ENCODE data around the gene B3GALT4. TPM values are rescaled to one million over a fixed set of nuclear protein-coding genes. Genes with fewer than 3 reads are reported as not detected.

Gene B3GALT4
- 8.0 TPM for total RNA-seq
- 19.3 TPM for polyA plus RNA-seq

GRCh38 chr6:33276864-33277662 lies at the start of gene B3GALT4:
TSS of gene B3GALT4 (plus strand) at chr6:33277123. CDS start at chr6:33277420, 297 bp downstream.
- no peaks in the 10 kb centered on the region for H3K4me1 ChIP-seq (ENCODE audit: insufficient read depth)
- under 1% methylated on average over 80 of the region's 80 CpGs for WGBS
- no peaks in the 10 kb centered on the region for H3K36me3 ChIP-seq (ENCODE audit: insufficient read depth)
- H3K27ac ChIP-seq (ENCODE audit: low read depth): peak within 1 kb of the TSS; percentile 87
- peak; percentile 33 for DNase-seq (ENCODE audit: extremely low spot score)
- peak within 1 kb of the TSS; percentile 58 for H3K4me3 ChIP-seq (ENCODE audit: low read depth, low read length)

- Histone ChIP-seq H3K36me3 (ENCODE audit: insufficient read depth) (no peaks in the 10 kb centered on the region), H3K4me3 (ENCODE audit: low read depth, low read length) (no peak overlapping the region), H3K4me1 (ENCODE audit: insufficient read depth) (no peaks in the 10 kb centered on the region), H3K27ac (ENCODE audit: low read depth) (no peak overlapping the region)
- no peak for DNase-seq (ENCODE audit: extremely low spot score)
- WGBS: 11% methylated on average over 6 of the region's 6 CpGs
These were observed 41.7 kb upstream of the B3GALT4 start for GRCh38 chr6:33235221-33235634.

DNA sequence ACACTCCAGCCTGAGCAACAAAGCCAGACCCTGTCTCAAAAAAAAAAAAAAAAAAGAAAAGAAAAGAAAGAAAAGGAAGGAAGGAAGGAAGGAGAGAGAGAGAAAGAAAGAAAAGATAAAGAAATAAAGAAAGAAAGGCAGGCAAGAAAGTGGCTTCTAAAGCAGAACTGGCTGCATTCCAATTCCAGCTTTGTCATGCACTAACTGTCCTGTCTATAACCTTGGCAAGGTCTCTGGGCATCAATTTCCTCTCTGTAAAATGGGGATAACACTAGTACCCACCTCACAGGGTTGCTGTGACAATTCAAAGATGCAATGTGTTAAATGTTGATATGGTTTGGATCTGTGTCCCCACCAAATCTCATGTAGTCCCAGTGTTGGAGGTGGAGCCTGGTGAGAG lies 40.6 kb upstream of the B3GALT4 start:
- H3K36me3 ChIP-seq (ENCODE audit: insufficient read depth): no peaks in the 10 kb centered on the region
- no peak overlapping the region for H3K4me3 ChIP-seq (ENCODE audit: low read depth, low read length)
- no peak for DNase-seq (ENCODE audit: extremely low spot score)
- H3K27ac ChIP-seq (ENCODE audit: low read depth): no peak overlapping the region
- H3K4me1 ChIP-seq (ENCODE audit: insufficient read depth): no peaks in the 10 kb centered on the region

DNA sequence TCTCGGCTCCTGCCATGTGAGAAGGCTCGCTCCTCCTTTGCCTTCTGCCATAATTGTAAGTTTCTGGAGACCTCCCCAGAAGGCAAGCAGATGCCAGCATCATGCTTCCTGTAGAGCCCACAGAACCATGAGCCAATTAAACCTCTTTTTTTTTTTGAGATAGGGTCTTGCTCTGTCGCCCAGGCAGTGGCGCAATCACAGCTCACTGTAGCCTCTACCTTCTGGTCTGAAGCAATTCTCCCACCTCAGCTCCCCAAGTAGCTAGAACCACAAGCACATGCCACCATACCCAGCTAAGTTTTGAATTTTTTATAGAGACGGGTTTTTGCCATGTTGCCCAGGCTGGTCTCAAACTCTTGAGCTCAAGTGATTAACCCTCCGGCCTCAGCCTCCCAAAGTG lies 40.1 kb upstream of the B3GALT4 start:
- Histone ChIP-seq H3K36me3 (ENCODE audit: insufficient read depth) (no peaks in the 10 kb centered on the region), H3K27ac (ENCODE audit: low read depth) (no peak overlapping the region), H3K4me1 (ENCODE audit: insufficient read depth) (no peaks in the 10 kb centered on the region), H3K4me3 (ENCODE audit: low read depth, low read length) (no peak overlapping the region)
- DNase-seq (ENCODE audit: extremely low spot score): no peak
- 85% methylated on average over 6 of the region's 6 CpGs for WGBS

GRCh38 chr6:33237741-33238140 lies 39.2 kb upstream of the B3GALT4 start:
- no peak for DNase-seq (ENCODE audit: extremely low spot score)

DNA sequence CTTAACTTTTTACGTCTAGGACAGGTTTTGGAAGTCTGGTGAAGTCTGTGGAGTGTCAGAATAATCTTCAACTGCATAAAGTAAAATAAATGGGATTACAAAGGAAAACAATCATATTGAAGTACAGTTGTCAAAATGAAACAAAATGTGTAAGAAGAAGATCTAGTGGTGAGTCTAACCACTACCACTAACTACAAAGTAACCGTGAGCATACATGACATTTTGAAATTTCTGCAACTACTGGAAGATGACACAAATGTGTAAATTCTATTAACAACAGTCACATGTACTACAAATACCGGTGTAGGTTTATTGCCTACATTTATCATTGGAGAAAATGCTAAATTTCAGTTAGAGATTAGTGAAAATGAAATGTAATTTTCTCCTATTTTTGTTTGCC lies 35.0 kb upstream of the B3GALT4 start:
- Histone ChIP-seq H3K4me1 (ENCODE audit: insufficient read depth) (no peaks in the 10 kb centered on the region), H3K36me3 (ENCODE audit: insufficient read depth) (no peaks in the 10 kb centered on the region), H3K4me3 (ENCODE audit: low read depth, low read length) (no peak overlapping the region), H3K27ac (ENCODE audit: low read depth) (no peak overlapping the region)
- no peak for DNase-seq (ENCODE audit: extremely low spot score)
- 50% methylated on average over 3 of the region's 3 CpGs for WGBS

More at GRCh38 chr6:33237741-33238140, 39.2 kb upstream of the B3GALT4 start:
- Histone ChIP-seq H3K4me1 (ENCODE audit: insufficient read depth) (no peaks in the 10 kb centered on the region), H3K4me3 (ENCODE audit: low read depth, low read length) (no peak overlapping the region), H3K27ac (ENCODE audit: low read depth) (no peak overlapping the region), H3K36me3 (ENCODE audit: insufficient read depth) (no peaks in the 10 kb centered on the region)
- WGBS: 60% methylated on average over 2 of the region's 2 CpGs

DNA sequence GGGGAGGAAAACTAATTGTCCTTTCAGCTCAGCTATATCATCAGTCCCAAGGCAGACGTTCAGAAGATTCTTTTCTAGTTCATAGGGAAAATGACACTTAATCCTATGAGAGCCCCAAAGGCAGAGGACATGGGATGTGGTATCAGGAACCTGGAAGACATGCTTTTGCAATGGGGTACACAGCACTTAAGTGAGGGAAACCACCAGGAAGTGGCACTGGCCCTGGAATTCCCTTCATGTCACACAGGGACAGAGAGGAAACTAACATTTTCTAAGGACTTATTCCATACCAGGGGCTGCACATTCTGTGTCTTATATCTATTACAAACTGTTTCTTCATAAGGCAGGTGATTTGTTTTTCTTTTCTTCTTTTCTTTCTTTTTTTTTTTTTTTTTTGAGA lies 33.4 kb upstream of the B3GALT4 start:
- no peak for DNase-seq (ENCODE audit: extremely low spot score)
- Histone ChIP-seq H3K4me1 (ENCODE audit: insufficient read depth) (no peaks in the 10 kb centered on the region), H3K36me3 (ENCODE audit: insufficient read depth) (no peaks in the 10 kb centered on the region), H3K4me3 (ENCODE audit: low read depth, low read length) (no peak overlapping the region), H3K27ac (ENCODE audit: low read depth) (no peak overlapping the region)
- WGBS: 46% methylated on average over 1 of the region's 1 CpG

GRCh38 chr6:33247977-33248642 lies 28.8 kb upstream of the B3GALT4 start:
- no peak overlapping the region for H3K27ac ChIP-seq (ENCODE audit: low read depth)
- no peaks in the 10 kb centered on the region for H3K36me3 ChIP-seq (ENCODE audit: insufficient read depth)
- no peak overlapping the region for H3K4me3 ChIP-seq (ENCODE audit: low read depth, low read length)
- no peaks in the 10 kb centered on the region for H3K4me1 ChIP-seq (ENCODE audit: insufficient read depth)
- DNase-seq (ENCODE audit: extremely low spot score): peak; percentile 72
- WGBS: 2% methylated on average over 28 of the region's 28 CpGs

GRCh38 chr6:33248643-33248931 lies 28.3 kb upstream of the B3GALT4 start:
- Histone ChIP-seq H3K27ac (ENCODE audit: low read depth) (peak overlapping the region; percentile 63), H3K36me3 (ENCODE audit: insufficient read depth) (no peaks in the 10 kb centered on the region), H3K4me3 (ENCODE audit: low read depth, low read length) (peak overlapping the region; percentile 30), H3K4me1 (ENCODE audit: insufficient read depth) (no peaks in the 10 kb centered on the region)
- WGBS: under 1% methylated on average over 18 of the region's 18 CpGs
- DNase-seq (ENCODE audit: extremely low spot score): peak; percentile 31

DNA sequence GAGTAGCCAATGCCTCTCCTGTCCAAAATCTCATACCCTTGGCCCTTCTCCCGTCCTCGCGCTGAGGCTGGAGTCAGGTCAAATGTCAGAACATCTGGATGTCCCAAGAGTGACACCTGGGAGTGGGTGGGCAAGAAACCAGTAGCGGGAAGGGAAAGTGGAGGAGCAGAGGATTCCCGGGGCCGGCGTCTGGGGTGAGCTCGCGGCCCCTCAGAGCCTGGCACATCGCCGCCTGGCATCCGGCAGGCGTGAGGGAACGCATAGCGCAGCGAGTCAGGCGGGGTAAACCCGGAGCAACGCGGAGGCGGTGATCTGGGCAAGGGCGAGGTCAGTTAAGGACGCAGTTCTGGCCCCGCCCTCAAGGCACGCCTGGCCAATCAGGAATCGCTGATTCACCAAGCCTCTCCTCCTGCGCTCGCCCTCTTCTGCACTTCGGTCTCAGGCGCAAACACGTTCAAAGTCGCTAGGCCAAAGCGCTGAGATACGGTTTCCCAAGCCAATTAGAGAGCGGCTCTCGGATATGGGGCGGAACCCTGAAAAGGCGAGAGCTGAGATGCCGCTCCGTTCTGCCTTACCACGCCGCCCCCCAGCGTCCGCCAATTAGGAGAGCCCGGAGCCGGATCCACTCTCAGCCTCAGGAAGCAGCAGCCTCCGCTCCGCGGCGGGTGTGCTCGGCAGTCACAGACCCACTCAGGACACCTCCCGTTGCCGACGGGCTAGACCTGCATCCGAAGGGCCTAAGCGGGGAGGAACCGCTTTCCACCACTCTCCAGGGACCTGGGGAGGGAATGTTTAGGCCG lies 27.8 kb upstream of the B3GALT4 start:
- Histone ChIP-seq H3K4me3 (ENCODE audit: low read depth, low read length) (peak overlapping the region; percentile 37), H3K4me1 (ENCODE audit: insufficient read depth) (no peaks in the 10 kb centered on the region), H3K36me3 (ENCODE audit: insufficient read depth) (no peaks in the 10 kb centered on the region), H3K27ac (ENCODE audit: low read depth) (peak overlapping the region; percentile 80)
- under 1% methylated on average over 58 of the region's 58 CpGs for WGBS
- DNase-seq (ENCODE audit: extremely low spot score): peak; percentile 97

DNA sequence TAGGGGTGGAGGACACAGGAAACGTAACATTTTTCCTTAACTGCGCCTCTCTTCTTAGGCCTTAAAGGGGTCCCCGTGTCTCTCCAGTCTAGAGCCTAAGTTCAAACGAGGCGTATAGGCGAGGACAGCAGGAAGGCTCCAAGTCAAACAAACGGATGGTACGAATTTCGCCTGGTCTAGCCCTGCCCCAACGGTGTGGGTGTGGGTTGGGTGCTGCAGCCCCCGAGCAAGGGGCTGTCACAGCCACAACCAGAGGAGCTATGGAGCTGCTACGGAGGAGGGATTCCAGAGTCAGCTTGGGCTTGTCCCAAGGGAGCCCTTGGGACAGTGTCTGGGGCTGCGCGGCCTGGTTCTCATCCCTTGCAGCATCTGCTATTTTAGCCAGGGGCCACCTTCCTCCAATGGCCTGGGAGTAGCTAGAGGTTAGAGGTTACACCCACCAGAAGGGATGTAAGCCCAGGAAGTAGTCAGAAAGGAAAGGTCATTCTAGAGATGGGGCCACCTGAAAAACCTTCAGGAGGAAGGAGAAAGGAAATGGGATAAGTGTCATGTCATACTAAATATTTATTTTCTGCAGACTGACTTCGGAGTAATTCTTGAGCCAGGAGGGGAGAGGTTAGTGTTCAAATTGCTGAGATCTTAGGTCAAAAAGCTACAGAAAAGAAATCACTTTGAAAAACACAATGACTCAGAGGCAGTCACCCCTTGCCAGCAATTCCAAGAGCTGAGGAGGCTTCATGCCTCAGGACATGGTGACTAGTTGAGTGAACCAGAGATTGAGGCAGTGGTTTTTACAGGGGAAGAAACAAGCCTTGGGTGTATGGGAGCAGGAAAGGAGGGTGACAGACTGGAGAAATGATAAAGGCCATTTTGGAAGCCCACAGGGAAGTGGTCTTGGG lies 26.9 kb upstream of the B3GALT4 start:
- DNase-seq (ENCODE audit: extremely low spot score): no peak
- peak overlapping the region; percentile 80 for H3K27ac ChIP-seq (ENCODE audit: low read depth)
- no peaks in the 10 kb centered on the region for H3K4me1 ChIP-seq (ENCODE audit: insufficient read depth)
- H3K36me3 ChIP-seq (ENCODE audit: insufficient read depth): no peaks in the 10 kb centered on the region
- H3K4me3 ChIP-seq (ENCODE audit: low read depth, low read length): peak overlapping the region; percentile 37
- 14% methylated on average over 15 of the region's 15 CpGs for WGBS

DNA sequence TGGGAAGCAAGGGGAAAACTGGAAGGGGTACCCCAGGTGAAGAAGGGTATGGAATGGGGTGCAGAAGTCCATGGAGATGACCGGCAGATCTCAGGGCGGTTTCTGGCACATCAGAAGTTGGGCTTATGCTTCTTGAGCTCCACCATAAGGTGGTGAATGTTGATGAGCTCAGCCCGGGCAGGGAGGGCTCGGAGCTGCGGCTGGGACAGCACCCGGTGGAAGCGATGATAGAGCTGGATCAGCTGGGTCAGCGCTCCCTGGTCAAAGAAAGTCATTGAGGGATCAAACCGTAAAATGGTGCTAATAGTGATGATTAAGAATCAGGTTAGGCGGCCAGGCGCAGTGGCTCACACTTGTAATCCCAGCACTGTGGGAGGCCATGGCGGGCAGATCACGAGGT lies 26.2 kb upstream of the B3GALT4 start:
- Histone ChIP-seq H3K27ac (ENCODE audit: low read depth) (no peak overlapping the region), H3K4me1 (ENCODE audit: insufficient read depth) (no peaks in the 10 kb centered on the region), H3K36me3 (ENCODE audit: insufficient read depth) (no peaks in the 10 kb centered on the region), H3K4me3 (ENCODE audit: low read depth, low read length) (no peak overlapping the region)
- no peak for DNase-seq (ENCODE audit: extremely low spot score)
- WGBS: 94% methylated on average over 13 of the region's 13 CpGs

DNA sequence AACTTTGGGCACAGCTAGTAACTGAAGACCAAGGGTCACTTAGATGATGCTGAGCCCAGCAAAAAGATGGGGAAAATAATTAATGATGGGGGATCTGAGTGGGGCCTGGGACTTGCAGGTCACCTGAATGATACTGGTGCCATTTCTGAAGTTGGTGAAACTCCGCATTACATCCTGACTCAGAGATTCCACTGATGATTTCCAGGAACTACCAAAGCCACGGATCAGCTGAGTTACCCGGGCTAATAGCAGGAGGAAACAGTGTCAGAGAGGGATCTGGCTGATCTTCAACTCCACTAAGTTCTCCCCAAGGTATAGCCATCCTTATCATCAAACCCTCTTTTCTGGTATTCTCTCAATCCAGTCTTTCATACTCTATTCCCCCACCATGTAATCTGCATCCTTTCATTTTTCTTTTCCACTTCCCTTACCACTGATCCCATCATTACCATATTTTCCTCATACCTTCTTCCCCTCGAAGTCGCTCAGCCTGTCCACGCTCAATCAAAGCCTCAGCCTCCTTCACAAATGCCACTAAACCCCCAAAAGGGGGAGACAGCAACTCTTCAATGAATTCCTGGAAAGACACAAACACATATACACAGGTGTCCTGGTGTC lies 25.4 kb upstream of the B3GALT4 start:
- no peak for DNase-seq (ENCODE audit: extremely low spot score)
- Histone ChIP-seq H3K27ac (ENCODE audit: low read depth) (no peak overlapping the region), H3K4me1 (ENCODE audit: insufficient read depth) (no peaks in the 10 kb centered on the region), H3K36me3 (ENCODE audit: insufficient read depth) (no peaks in the 10 kb centered on the region), H3K4me3 (ENCODE audit: low read depth, low read length) (no peak overlapping the region)
- WGBS: 90% methylated on average over 6 of the region's 6 CpGs

Measured in urinary bladder (tissue), 4 donors.